ENCODE measurements around the gene BRWD1.

Gene BRWD1

GRCh38 chr21:39326607-39327307 is 13.3 kb upstream of the BRWD1 start:
- no peak for DNase-seq

GRCh38 chr21:39325458-39325857 is 12.0 kb upstream of the BRWD1 start:
- no peak for DNase-seq

GRCh38 chr21:39321424-39321823 is 8.0 kb upstream of the BRWD1 start:
- no peak for DNase-seq

GRCh38 chr21:39319814-39320332 is 6.4 kb upstream of the BRWD1 start:
- DNase-seq, result no peak

- no peak for DNase-seq
These were observed 5.9 kb upstream of the BRWD1 start for GRCh38 chr21:39319251-39319756.

- DNase-seq, result no peak
These were observed 4.9 kb upstream of the BRWD1 start for GRCh38 chr21:39318091-39318959.

GRCh38 chr21:39317134-39318090 is 4.0 kb upstream of the BRWD1 start:
- no peak for DNase-seq

- DNase-seq, result no peak
These were observed 3.3 kb upstream of the BRWD1 start for GRCh38 chr21:39316729-39317128.

GRCh38 chr21:39315603-39316445 is 2.4 kb upstream of the BRWD1 start:
- DNase-seq, result no peak

GRCh38 chr21:39314143-39315027 is 953 bp upstream of the BRWD1 start:
- peak; percentile 85 for DNase-seq

GRCh38 chr21:39313042-39313570 is 326 bp downstream of the BRWD1 start:
- no peak for DNase-seq

- DNase-seq, result peak; percentile 95
These were observed 1.1 kb downstream of the BRWD1 start for GRCh38 chr21:39312112-39313041.

- no peak for DNase-seq
These were observed 2.3 kb downstream of the BRWD1 start for GRCh38 chr21:39311164-39311563.

- no peak for DNase-seq
These were observed 6.0 kb downstream of the BRWD1 start for GRCh38 chr21:39307466-39307865.

- DNase-seq, result no peak
These were observed 12.8 kb downstream of the BRWD1 start for GRCh38 chr21:39300587-39300986.

- no peak for DNase-seq
These were observed 16.5 kb downstream of the BRWD1 start for GRCh38 chr21:39296891-39297290.

- no peak for DNase-seq
These were observed 24.4 kb downstream of the BRWD1 start for GRCh38 chr21:39288987-39289386.

GRCh38 chr21:39282911-39283310 is 30.5 kb downstream of the BRWD1 start:
- DNase-seq, result no peak

- DNase-seq, result no peak
These were observed 31.6 kb downstream of the BRWD1 start for GRCh38 chr21:39281853-39282252.

Data from left hindlimb (tissue), 1 donor.